ENCODE results near the gene SLC9A9. TPM values are rescaled to one million over a fixed set of nuclear protein-coding genes. Genes with fewer than 3 reads are reported as not detected.

The SLC9A9 gene
- total RNA-seq, 4 donors from 2014 or later: 10.1 to 27.2 (median 16.7) TPM

- no peaks in the 10 kb centered on the region for H3K27me3 ChIP-seq
- ATAC-seq: no peak
- no peaks in the 10 kb centered on the region for H3K36me3 ChIP-seq
- H3K4me1 ChIP-seq: no peaks in the 10 kb centered on the region
- 38 to 50% methylated on average over 2 to 4 of the region's 4 CpGs for WGBS, 2 donors (ENCODE audit: low coverage in 1 of 2)
- no peak overlapping the region for H3K27ac ChIP-seq
- no peak for TF ChIP-seq EP300 (IDR thresholded peaks at IDR 0.05)
- no peak for TF ChIP-seq CTCF (IDR thresholded peaks at IDR 0.05)
- TF ChIP-seq POLR2AphosphoS5 (IDR thresholded peaks at IDR 0.05): no peak
- no peak for TF ChIP-seq POLR2A (IDR thresholded peaks at IDR 0.05)
- peaks cover 0 to 11% (median 0%) of the 10 kb centered on the region in 3 donors for H3K9me3 ChIP-seq
- H3K4me3 ChIP-seq: no peak overlapping the region
Measured at GRCh38 chr3:143634991-143635390, 213.3 kb downstream of the SLC9A9 start.

GRCh38 chr3:143634427-143634826, 213.8 kb downstream of the SLC9A9 start:
- no peak overlapping the region for H3K27ac ChIP-seq
- H3K9me3 ChIP-seq: peaks cover 0 to 11% (median 0%) of the 10 kb centered on the region in 3 donors
- no peaks in the 10 kb centered on the region for H3K36me3 ChIP-seq
- H3K4me3 ChIP-seq: no peak overlapping the region
- H3K4me1 ChIP-seq: no peaks in the 10 kb centered on the region
- ATAC-seq: no peak
- H3K27me3 ChIP-seq: no peaks in the 10 kb centered on the region
- no peak for TF ChIP-seq CTCF (IDR thresholded peaks at IDR 0.05)
- TF ChIP-seq POLR2A (IDR thresholded peaks at IDR 0.05): no peak
- TF ChIP-seq POLR2AphosphoS5 (IDR thresholded peaks at IDR 0.05): no peak
- TF ChIP-seq EP300 (IDR thresholded peaks at IDR 0.05): no peak

GRCh38 chr3:143633816-143634215, 214.5 kb downstream of the SLC9A9 start:
- H3K4me1 ChIP-seq: no peaks in the 10 kb centered on the region
- H3K27me3 ChIP-seq: no peaks in the 10 kb centered on the region
- no peak overlapping the region for H3K4me3 ChIP-seq
- no peak for ATAC-seq
- WGBS, 2 donors (ENCODE audit: low coverage in 1 of 2): 92 to 95% methylated on average over 2 to 3 of the region's 3 CpGs
- H3K9me3 ChIP-seq: peaks cover 0 to 11% (median 0%) of the 10 kb centered on the region in 3 donors
- no peak for TF ChIP-seq POLR2AphosphoS5 (IDR thresholded peaks at IDR 0.05)
- no peak for TF ChIP-seq EP300 (IDR thresholded peaks at IDR 0.05)
- no peak for TF ChIP-seq POLR2A (IDR thresholded peaks at IDR 0.05)
- no peak overlapping the region for H3K27ac ChIP-seq
- H3K36me3 ChIP-seq: no peaks in the 10 kb centered on the region

GRCh38 chr3:143629726-143630125, 218.5 kb downstream of the SLC9A9 start:
- Histone ChIP-seq H3K27ac (no peak overlapping the region), H3K27me3 (no peaks in the 10 kb centered on the region), H3K9me3 (no peaks in the 10 kb centered on the region), H3K4me3 (no peak overlapping the region), H3K36me3 (no peaks in the 10 kb centered on the region), H3K4me1 (no peaks in the 10 kb centered on the region)
- ATAC-seq: no peak
- TF ChIP-seq POLR2A (IDR thresholded peaks at IDR 0.05): no peak
- no peak for TF ChIP-seq POLR2AphosphoS5 (IDR thresholded peaks at IDR 0.05)
- TF ChIP-seq CTCF (IDR thresholded peaks at IDR 0.05): no peak
- no peak for TF ChIP-seq EP300 (IDR thresholded peaks at IDR 0.05)

- 68 to 79% methylated on average over 3 of the region's 3 CpGs for WGBS, 2 donors (ENCODE audit: low coverage in 1 of 2)
- H3K36me3 ChIP-seq: no peaks in the 10 kb centered on the region
Measured at GRCh38 chr3:143628971-143629370, 219.3 kb downstream of the SLC9A9 start.

More at GRCh38 chr3:143628971-143629370, 219.3 kb downstream of the SLC9A9 start:
- H3K27ac ChIP-seq: no peak overlapping the region
- no peaks in the 10 kb centered on the region for H3K27me3 ChIP-seq
- H3K4me3 ChIP-seq: no peak overlapping the region
- no peaks in the 10 kb centered on the region for H3K4me1 ChIP-seq
- ATAC-seq: no peak
- TF ChIP-seq EP300 (IDR thresholded peaks at IDR 0.05) (no peak), CTCF (IDR thresholded peaks at IDR 0.05) (no peak), POLR2AphosphoS5 (IDR thresholded peaks at IDR 0.05) (no peak), POLR2A (IDR thresholded peaks at IDR 0.05) (no peak)
- H3K9me3 ChIP-seq: no peaks in the 10 kb centered on the region

Measured in gastroesophageal sphincter (tissue), 4 donors.